ENCODE data around the gene PDIA5.

GRCh38 chr3:123070510-123070909 lies 3.7 kb downstream of the PDIA5 start:
- TF ChIP-seq, protein P1, sequence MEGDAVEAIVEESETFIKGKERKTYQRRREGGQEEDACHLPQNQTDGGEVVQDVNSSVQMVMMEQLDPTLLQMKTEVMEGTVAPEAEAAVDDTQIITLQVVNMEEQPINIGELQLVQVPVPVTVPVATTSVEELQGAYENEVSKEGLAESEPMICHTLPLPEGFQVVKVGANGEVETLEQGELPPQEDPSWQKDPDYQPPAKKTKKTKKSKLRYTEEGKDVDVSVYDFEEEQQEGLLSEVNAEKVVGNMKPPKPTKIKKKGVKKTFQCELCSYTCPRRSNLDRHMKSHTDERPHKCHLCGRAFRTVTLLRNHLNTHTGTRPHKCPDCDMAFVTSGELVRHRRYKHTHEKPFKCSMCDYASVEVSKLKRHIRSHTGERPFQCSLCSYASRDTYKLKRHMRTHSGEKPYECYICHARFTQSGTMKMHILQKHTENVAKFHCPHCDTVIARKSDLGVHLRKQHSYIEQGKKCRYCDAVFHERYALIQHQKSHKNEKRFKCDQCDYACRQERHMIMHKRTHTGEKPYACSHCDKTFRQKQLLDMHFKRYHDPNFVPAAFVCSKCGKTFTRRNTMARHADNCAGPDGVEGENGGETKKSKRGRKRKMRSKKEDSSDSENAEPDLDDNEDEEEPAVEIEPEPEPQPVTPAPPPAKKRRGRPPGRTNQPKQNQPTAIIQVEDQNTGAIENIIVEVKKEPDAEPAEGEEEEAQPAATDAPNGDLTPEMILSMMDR (IDR thresholded peaks at IDR 0.05; ENCODE audit: low read length): no peak
- TF ChIP-seq EZH2 (optimal IDR thresholded peaks at IDR 0.05; ENCODE audit: low read depth, low read length): no peak

Data from MM.1S (cell line).